Measurements from ENCODE around the gene RASGRF1. TPM values are rescaled to one million over a fixed set of nuclear protein-coding genes. Genes with fewer than 3 reads are reported as not detected.

The RASGRF1 gene
- total RNA-seq, 1 donor from 2014 or later: 1.2 TPM

Other genes starting within 250 kb of the RASGRF1 start
- gene MORF4L1, start 217.9 kb downstream of the RASGRF1 start, total RNA-seq: 422 and 542 TPM in 2 replicates
- gene CTSH, start 145.7 kb downstream of the RASGRF1 start, total RNA-seq: 48.6 and 103 TPM in 2 replicates
- gene ANKRD34C, start 191.9 kb upstream of the RASGRF1 start, total RNA-seq: not detected in 2 replicates
- gene TMED3, start 220.3 kb upstream of the RASGRF1 start, total RNA-seq: 53.5 and 152 TPM in 2 replicates